Measurements from ENCODE around the gene PARM1.

PARM1 gene

GRCh38 chr4:75011131-75011795 is 78.3 kb downstream of the PARM1 start:
- no peak for DNase-seq
- intact Hi-C loops (cut with DNase I) = no loop called here

GRCh38 chr4:75015627-75016026 is 82.7 kb downstream of the PARM1 start:
- intact Hi-C loops (cut with DNase I) = no loop called here
- DNase-seq = no peak

- intact Hi-C loops (cut with DNase I) = no loop called here
- DNase-seq = no peak
These were observed 83.6 kb downstream of the PARM1 start for GRCh38 chr4:75016472-75016871.

- no peak for DNase-seq
- intact Hi-C loops (cut with DNase I) = no loop called here
These were observed 86.0 kb downstream of the PARM1 start for GRCh38 chr4:75018811-75019479.

- intact Hi-C loops (cut with DNase I) = no loop called here
- DNase-seq = peak in 15 of 42 donors; percentile 11 to 64 (median 32)
These were observed 92.5 kb downstream of the PARM1 start for GRCh38 chr4:75025431-75025830.

- peak in 33 of 42 donors; percentile 9 to 81 (median 48) for DNase-seq
- intact Hi-C loops (cut with DNase I) = no loop called here
These were observed 95.4 kb downstream of the PARM1 start for GRCh38 chr4:75028196-75028854.

GRCh38 chr4:75030028-75030427 is 97.1 kb downstream of the PARM1 start:
- no peak for DNase-seq

GRCh38 chr4:75030649-75031235 is 97.8 kb downstream of the PARM1 start:
- intact Hi-C loops (cut with DNase I) = no loop called here
- no peak for DNase-seq

More at GRCh38 chr4:75030028-75030427, 97.1 kb downstream of the PARM1 start:
- intact Hi-C loops (cut with DNase I) = no loop called here

- no peak for DNase-seq
- intact Hi-C loops (cut with DNase I) = no loop called here
These were observed 98.9 kb downstream of the PARM1 start for GRCh38 chr4:75031775-75032174.

GRCh38 chr4:75034523-75034922 is 101.6 kb downstream of the PARM1 start:
- intact Hi-C loops (cut with DNase I) = no loop called here
- DNase-seq = no peak

GRCh38 chr4:75035321-75035720 is 102.4 kb downstream of the PARM1 start:
- intact Hi-C loops (cut with DNase I) = no loop called here
- DNase-seq = no peak

GRCh38 chr4:75036046-75036830 is 103.3 kb downstream of the PARM1 start:
- no peak for DNase-seq

GRCh38 chr4:75037252-75037651 is 104.3 kb downstream of the PARM1 start:
- intact Hi-C loops (cut with DNase I) = no loop called here
- DNase-seq = no peak

More at GRCh38 chr4:75036046-75036830, 103.3 kb downstream of the PARM1 start:
- intact Hi-C loops (cut with DNase I) = no loop called here

GRCh38 chr4:75038376-75038775 is 105.5 kb downstream of the PARM1 start:
- DNase-seq = no peak
- intact Hi-C loops (cut with DNase I) = no loop called here

GRCh38 chr4:75040703-75041102 is 107.8 kb downstream of the PARM1 start:
- intact Hi-C loops (cut with DNase I) = no loop called here
- no peak for DNase-seq

GRCh38 chr4:75042601-75043208 is 109.8 kb downstream of the PARM1 start:
- intact Hi-C loops (cut with DNase I) = no loop called here
- DNase-seq = no peak

- intact Hi-C loops (cut with DNase I) = no loop called here
- no peak for DNase-seq
These were observed 113.3 kb downstream of the PARM1 start for GRCh38 chr4:75046226-75046625.

- peak in 6 of 42 donors; percentile 16 to 58 (median 34) for DNase-seq
- intact Hi-C loops (cut with DNase I) = no loop called here
These were observed 113.7 kb downstream of the PARM1 start for GRCh38 chr4:75046641-75047040.
